HG02840 (cell line): Measurements from ENCODE around the gene LBHD2.

Experiments used
- ATAC-seq: cut with Tn5 transposase; IDR thresholded peaks from one replicate; pipeline ENCODE4 v1.9.1; 2021; ENCODE audit warnings: mild to moderate bottlenecking, moderate library complexity, moderate number of reproducible peaks; ENCODE audit not compliant: unreplicated experiment, low FRiP score

The LBHD2 gene

GRCh38 chr14:103128631-103129300 lies 44.8 kb downstream of the LBHD2 start:
- no peak for ATAC-seq

GRCh38 chr14:103129301-103130016 lies 45.4 kb downstream of the LBHD2 start:
- ATAC-seq, result no peak

- ATAC-seq, result no peak
Observed at GRCh38 chr14:103130017-103130764, 46.2 kb downstream of the LBHD2 start.

GRCh38 chr14:103130965-103131364 lies 47.0 kb downstream of the LBHD2 start:
- no peak for ATAC-seq

GRCh38 chr14:103131580-103131979 lies 47.6 kb downstream of the LBHD2 start:
- ATAC-seq, result no peak

- no peak for ATAC-seq
Observed at GRCh38 chr14:103132381-103133209, 48.6 kb downstream of the LBHD2 start.

- ATAC-seq, result no peak
Observed at GRCh38 chr14:103133210-103134140, 49.5 kb downstream of the LBHD2 start.

- no peak for ATAC-seq
Observed at GRCh38 chr14:103134405-103134804, 50.4 kb downstream of the LBHD2 start.

GRCh38 chr14:103134919-103135318 lies 50.9 kb downstream of the LBHD2 start:
- ATAC-seq, result no peak

GRCh38 chr14:103135333-103136260 lies 51.6 kb downstream of the LBHD2 start:
- no peak for ATAC-seq

- no peak for ATAC-seq
Observed at GRCh38 chr14:103136388-103137271, 52.6 kb downstream of the LBHD2 start.

GRCh38 chr14:103137689-103138300 lies 53.8 kb downstream of the LBHD2 start:
- no peak for ATAC-seq

GRCh38 chr14:103138301-103139131 lies 54.5 kb downstream of the LBHD2 start:
- no peak for ATAC-seq

GRCh38 chr14:103139132-103140025 lies 55.4 kb downstream of the LBHD2 start:
- no peak for ATAC-seq
